Epithelial cell of proximal tubule (primary cell): ENCODE results near the gene NKX1-2. TPM values are rescaled to one million over a fixed set of nuclear protein-coding genes. Genes with fewer than 3 reads are reported as not detected.

Source experiments
- DNase-seq: peaks from one replicate; pipeline ENCODE4 v3.0.0-alpha.2; 2011; ENCODE audit warnings: low read depth
- H3K4me3 ChIP-seq: 2 replicates; pipeline ENCODE4 v1.5.1; 2011; ENCODE audit warnings: low read depth, mild to moderate bottlenecking, low read length
- CTCF ChIP-seq: conservative IDR thresholded peaks from 2 replicates; pipeline ENCODE4 v1.5.1; 2012; ENCODE audit warnings: low read depth, mild to moderate bottlenecking, low read length
- total RNA-seq: library from RNA; depleted of rRNA; stranded (reverse); fragments of >200 nt; gene quantifications from 2 replicates; pipeline ENCODE4 v1.2.3, GENCODE V29; 2015

NKX1-2 gene
- total RNA-seq, 1 donor from 2014 or later, result not detected

GRCh38 chr10:124476043-124476725 lies 26.3 kb upstream of the NKX1-2 start:
- TF ChIP-seq CTCF, result no peak
- DNase-seq, result no peak
- no peak overlapping the region for H3K4me3 ChIP-seq

GRCh38 chr10:124474514-124475070 lies 24.8 kb upstream of the NKX1-2 start:
- H3K4me3 ChIP-seq, result no peak overlapping the region
- no peak for DNase-seq
- TF ChIP-seq CTCF, result no peak

GRCh38 chr10:124473070-124473469 lies 23.2 kb upstream of the NKX1-2 start:
- no peak for TF ChIP-seq CTCF
- no peak overlapping the region for H3K4me3 ChIP-seq
- no peak for DNase-seq

GRCh38 chr10:124472071-124472470 lies 22.2 kb upstream of the NKX1-2 start:
- no peak for DNase-seq
- TF ChIP-seq CTCF, result no peak
- no peak overlapping the region for H3K4me3 ChIP-seq

- no peak for DNase-seq
- no peak overlapping the region for H3K4me3 ChIP-seq
- no peak for TF ChIP-seq CTCF
These were observed 21.0 kb upstream of the NKX1-2 start for GRCh38 chr10:124470544-124471434.

GRCh38 chr10:124469956-124470484 lies 20.2 kb upstream of the NKX1-2 start:
- no peak for TF ChIP-seq CTCF
- DNase-seq, result no peak
- H3K4me3 ChIP-seq, result no peak overlapping the region
